Fibroblast of the conjunctiva (primary cell): ENCODE results near the gene LRMDA.
A peak's percentile ranks its signal among the peaks of the same experiment; 100 is the strongest.

ENCODE experiments used
- DNase-seq: peaks from one replicate; pipeline ENCODE4 v3.0.0-alpha.2; 2010; ENCODE audit warnings: low read depth

LRMDA gene

GRCh38 chr10:75431180-75432111 is at the start of gene LRMDA:
Gene LRMDA, plus strand, starts transcription at chr10:75431624.
- DNase-seq = no peak

GRCh38 chr10:75386128-75386527 is 45.3 kb upstream of the LRMDA start:
- no peak for DNase-seq

GRCh38 chr10:75388082-75388481 is 43.3 kb upstream of the LRMDA start:
- no peak for DNase-seq

DNA sequence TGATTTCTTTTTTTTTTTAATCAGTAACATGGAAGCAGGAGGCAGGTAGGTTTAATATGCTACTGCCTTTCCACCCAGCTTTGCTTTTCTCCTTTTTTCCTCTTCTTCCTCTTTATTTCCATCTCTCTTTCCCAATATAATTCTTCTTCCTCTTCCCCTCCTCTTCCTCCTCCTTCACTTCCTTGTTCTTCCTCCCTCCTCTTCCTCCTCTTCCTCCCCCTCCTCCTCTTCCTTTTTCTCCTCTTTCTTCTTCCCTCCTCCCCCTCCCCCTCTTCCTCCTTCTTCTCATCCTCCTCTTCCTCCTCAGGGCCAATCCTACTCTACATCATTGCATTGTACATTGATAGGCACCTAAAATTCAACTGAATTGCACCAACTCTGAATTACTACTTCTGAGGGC is 41.2 kb upstream of the LRMDA start:
- DNase-seq = no peak

DNA sequence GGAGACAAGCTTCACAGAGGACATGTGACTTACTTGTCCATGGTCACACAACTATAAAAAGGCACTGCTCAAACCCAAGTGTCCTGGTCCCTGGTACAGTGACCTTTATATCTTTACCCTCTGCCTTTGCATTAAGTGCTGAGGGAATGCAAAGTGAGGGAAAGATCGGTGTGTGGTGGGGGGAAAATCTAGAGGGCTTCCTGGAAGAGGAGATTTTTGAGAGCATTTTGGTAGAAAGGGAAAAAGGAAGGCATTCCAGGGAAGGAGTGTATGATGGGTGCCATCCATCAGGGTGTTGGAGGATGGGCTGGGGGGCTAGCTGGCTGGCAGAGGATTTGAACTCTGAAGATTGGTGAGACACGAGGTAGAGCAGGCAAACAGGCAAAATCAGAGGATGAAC is 39.2 kb upstream of the LRMDA start:
- DNase-seq = no peak

DNA sequence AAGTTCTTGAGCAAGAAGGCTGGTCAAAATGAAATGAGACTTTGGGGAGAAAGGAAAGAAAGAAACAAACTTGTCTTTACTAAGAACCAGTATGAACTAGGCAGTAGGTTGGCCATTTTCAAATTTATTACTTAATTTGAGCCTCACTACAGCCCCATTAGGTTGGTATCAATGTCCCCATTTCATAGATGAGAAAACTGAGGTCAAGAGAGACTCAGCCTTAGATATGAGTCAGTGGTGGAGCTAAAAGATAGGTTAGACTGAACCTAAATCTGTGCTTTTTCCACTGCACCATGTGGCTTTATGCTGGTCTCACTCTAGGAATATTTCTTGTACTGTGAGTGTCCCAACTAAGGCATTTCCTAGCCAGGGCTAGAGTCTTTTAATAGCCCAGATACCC is 38.7 kb upstream of the LRMDA start:
- no peak for DNase-seq

DNA sequence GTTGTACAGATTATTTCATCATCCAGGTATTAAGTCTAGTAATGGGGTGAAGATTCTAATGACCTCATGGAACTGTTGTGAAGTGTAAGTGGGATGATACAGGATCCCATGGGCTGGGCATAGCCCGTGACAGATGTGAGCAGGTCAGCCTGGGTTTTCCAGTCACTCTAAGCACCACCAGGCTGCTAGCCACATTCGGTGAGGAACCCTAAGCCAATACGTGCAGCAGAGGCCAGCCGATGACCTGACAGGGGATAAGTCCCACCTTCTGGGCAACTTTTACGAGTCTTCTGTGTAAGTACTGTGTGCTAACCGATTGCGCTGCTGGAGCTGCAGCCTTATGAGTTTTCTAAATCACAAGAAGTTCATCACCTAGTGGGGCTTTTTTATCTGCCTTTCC is 37.2 kb upstream of the LRMDA start:
- DNase-seq = no peak

GRCh38 chr10:75395066-75395931 is 36.1 kb upstream of the LRMDA start:
- DNase-seq = no peak

DNA sequence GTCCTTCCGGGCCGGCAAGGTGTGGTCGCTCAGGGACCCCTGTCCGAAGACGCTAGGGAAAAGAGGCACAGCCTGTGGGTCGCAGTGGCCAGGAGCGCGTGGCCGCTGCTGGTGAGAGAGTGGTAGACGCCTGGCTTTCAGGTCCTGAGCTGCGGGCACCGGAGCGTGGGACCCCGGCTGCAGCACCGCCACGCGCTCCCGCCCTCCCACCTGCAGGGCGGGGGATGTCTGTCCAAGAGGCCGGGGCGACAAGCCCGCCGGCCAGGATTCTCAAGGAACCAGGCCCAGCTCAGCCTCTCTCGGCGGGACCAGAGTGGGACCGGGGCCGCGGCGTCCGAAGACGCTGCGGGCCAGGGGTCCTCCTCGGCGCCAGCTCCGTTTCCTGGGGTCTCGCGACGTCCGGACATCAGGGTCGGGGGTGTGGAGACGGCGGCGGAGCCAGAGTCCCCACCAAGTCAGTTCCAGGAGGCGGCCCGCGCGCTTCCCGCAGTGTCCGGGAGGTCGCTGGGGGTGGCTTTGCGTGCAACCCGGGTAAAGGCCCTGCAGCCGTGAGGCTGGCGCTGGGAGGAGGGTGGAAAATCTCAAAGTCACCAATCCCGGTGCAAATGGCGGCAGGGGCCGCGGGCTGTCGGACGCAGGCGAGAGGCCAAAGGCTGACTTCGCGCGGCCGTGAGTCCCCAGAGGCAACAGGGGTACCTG is 35.3 kb upstream of the LRMDA start:
- no peak for DNase-seq

DNA sequence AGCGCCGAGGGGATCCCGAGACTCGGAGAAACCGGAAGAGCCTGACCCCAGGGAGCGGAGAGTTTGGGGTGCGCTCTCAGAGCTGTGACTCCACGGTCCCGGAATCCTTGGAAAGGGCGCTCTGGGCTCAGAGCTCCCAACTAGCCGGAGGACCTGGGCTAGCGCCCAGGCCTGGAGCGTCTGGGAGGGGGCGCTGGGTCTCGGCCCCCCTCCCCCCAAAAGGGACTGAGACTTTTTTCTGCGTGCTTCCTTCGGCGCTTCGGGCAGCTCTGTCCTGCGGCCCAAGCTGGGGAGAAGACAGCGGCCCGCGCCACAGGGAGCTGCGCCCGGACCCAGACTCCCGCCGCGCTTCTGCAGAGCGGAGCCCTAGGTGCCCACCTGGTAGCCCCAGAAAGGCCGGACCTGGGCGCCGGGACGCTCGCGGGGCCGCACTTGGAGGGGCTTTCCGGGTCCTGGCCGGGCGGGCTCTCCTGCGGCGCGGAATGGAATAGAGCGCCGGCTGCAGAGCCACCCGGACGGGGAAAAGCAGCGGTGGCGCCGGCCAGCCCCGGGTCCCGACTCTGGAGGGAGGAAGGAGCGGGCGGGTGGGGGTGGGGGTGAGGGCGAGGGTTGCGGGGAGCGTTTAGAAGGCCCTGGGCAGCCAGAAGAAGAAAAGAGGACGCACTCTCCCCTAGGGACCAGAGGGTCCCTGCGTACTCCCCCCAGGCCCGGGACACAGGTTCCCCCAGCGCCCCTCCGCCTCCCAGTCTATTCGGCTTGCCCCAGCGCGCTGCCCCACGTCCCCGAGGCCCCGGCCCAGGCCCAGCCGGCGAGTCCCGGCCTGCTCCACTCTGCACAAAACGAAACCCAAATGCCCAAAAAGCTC is 34.6 kb upstream of the LRMDA start:
- DNase-seq = no peak

GRCh38 chr10:75397496-75398199 is 33.8 kb upstream of the LRMDA start:
- DNase-seq = no peak

DNA sequence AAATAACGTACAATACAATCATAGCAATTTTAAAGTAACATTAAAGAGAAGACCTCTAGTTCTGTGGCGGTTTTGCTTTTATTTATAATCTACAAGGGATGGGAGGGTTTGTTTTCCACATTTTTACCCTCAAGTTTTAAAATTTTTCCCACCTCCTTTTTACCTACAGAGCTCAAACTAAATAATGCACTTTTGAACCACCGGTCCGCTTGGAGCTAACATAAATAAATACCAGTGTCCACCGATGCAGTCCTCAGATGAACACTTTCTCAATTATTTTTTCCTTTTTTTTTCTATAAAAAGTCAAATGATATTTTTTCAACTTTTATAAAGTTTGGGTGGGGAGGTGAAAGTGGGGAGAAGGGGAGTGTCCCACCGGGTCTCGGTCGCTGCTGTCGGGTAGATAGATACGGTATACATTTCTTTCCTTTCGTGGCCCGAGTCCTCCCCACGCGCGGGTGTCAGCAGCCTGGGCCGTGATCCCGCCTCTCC is 33.2 kb upstream of the LRMDA start:
- DNase-seq = no peak

DNA sequence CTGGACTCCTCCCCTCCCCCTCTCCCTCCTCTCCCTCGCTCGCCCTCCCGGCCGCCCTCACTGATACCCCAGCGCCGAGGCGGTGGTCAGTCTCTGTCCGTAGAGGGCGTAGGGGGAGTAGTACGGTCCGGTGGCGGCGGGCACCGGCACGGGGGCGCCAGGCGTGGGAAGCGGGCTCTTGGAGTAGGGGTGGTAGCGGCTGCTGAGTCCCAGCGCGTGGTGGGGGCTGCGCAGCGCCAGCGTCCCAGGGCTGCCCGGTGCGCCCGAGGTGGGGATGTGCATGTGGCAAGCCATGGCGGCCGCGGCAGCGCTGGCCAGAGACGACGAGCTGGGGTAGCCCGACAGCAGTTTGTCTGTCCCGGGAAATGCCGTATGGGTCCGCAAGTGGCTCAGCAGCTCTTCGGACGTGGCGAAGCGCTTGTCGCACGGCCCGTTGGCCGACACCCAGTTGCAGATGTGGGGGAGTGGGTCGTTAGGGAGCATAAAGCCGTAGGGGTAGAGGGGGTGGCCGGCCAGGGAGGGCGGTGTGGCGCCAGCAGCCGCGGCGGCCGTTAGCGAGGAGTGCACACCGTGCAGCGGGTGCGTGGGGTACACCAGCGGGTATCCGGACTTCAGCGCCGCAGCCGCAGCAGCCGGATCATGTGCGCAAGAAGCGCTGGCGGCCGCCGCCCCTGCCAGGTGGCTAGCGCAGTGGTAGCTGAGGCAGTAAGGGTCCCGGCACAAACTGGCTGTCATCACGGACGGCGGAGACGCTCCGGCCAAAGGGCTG is 32.5 kb upstream of the LRMDA start:
- no peak for DNase-seq

GRCh38 chr10:75399461-75400162 is 31.8 kb upstream of the LRMDA start:
- DNase-seq = no peak

- DNase-seq = no peak
Observed at GRCh38 chr10:75400163-75400770, 31.2 kb upstream of the LRMDA start.

- no peak for DNase-seq
Observed at GRCh38 chr10:75400771-75401568, 30.5 kb upstream of the LRMDA start.

DNA sequence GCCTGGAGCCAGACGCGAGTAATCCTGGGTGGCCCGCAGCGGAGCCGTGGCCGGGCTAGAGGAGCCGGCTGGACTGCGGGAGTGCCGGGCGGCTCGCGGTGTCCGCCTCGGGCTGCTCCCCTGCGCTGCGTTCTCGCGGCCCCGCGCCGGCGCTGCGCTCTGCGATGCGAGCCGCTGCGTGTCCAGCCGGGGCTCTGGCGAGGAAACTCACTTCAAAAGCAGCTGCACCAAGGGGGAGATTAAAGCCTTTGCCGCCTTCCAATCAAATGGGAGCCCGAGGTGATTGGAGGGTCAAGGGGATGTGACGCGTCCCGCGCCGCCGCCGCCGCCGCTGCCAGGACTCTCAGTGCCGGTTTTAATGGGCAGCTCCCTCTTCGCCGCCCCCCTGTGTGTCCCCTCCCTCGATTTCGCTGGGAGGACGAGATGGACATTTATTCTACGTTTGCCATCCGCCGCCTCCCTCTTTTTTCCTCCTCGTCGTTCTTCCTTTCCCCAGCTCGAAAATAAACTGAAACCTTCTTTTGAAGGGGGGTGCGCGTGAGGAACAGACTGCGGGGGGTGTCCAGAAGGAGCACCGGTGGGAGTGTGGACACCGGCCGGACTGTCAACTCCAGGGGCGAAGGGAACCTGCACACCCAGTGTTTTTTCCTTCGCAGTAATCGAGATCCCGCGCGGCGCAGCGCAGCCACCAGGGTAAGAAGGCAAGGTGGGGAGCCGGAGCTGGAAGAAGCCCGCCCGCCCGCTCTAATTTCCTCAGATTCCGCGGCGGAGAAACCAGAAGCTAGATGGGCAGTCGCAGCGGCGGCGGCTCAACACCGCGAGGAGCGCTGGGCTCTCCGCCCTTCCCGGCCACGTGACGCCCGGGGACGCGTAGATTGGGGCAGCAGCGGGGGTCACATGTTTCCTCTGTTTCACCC is 29.6 kb upstream of the LRMDA start, which contains the start of gene ZNF503:
ZNF503 (minus strand) TSS at position 196 of the 917 bp plus-strand sequence. CDS start 345 bp downstream, outside the sequence.
- peak; percentile 96 for DNase-seq
